Measurements from ENCODE around the gene ARPC5. TPM values are rescaled to one million over a fixed set of nuclear protein-coding genes. Genes with fewer than 3 reads are reported as not detected.
"Not testable (repeated sequence)": the region's sequence is repeated elsewhere in the genome, so short reads cannot be mapped to it uniquely, and the experiment has no call there.

Gene ARPC5
- total RNA-seq, 1 experiment from 2014 or later: 148 TPM

DNA sequence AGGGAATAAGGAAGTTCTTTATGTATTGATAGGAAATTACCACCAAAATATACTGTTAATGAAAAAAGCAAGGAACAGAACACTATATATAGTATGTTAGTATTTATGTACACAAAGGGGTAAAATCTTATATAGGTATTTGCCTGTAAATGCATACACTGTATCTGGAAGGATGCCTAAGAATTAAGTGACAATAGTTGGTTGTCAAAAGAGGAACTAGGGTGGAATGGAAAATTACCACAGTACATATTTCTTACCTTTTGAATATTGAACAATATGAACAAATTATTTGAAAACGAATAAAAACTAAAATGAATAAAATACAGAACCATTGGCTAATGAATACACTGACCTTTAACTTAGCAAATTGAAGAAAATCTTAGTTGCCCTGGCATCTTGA lies 13.6 kb downstream of the ARPC5 start:
- CTCF ChIA-PET: interaction anchor here (1.6 kb wide), 1 partner anchor 33 kb away, joined by 4 read pairs; no protein-coding TSS in a partner anchor
- no peak for DNase-seq
- peaks cover 25% of the 10 kb centered on the region for H3K4me1 Mint-ChIP-seq (ENCODE audit: low read depth, unreplicated experiment)
- H3K9me3 Mint-ChIP-seq (ENCODE audit: low read depth, unreplicated experiment): no peaks in the 10 kb centered on the region
- peaks cover 18% of the 10 kb centered on the region for H3K36me3 Mint-ChIP-seq (ENCODE audit: insufficient read depth, unreplicated experiment)
- TF ChIP-seq, protein P1, sequence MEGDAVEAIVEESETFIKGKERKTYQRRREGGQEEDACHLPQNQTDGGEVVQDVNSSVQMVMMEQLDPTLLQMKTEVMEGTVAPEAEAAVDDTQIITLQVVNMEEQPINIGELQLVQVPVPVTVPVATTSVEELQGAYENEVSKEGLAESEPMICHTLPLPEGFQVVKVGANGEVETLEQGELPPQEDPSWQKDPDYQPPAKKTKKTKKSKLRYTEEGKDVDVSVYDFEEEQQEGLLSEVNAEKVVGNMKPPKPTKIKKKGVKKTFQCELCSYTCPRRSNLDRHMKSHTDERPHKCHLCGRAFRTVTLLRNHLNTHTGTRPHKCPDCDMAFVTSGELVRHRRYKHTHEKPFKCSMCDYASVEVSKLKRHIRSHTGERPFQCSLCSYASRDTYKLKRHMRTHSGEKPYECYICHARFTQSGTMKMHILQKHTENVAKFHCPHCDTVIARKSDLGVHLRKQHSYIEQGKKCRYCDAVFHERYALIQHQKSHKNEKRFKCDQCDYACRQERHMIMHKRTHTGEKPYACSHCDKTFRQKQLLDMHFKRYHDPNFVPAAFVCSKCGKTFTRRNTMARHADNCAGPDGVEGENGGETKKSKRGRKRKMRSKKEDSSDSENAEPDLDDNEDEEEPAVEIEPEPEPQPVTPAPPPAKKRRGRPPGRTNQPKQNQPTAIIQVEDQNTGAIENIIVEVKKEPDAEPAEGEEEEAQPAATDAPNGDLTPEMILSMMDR (IDR thresholded peaks at IDR 0.05; ENCODE audit: unreplicated experiment): no peak
- H3K27me3 Mint-ChIP-seq (ENCODE audit: unreplicated experiment): no peaks in the 10 kb centered on the region
- BruUV-seq (replicated peaks): no TSS peak
- H3K27ac Mint-ChIP-seq (ENCODE audit: unreplicated experiment): no peak overlapping the region
- intact Hi-C loops (cut with micrococcal nuclease; ENCODE audit: unreplicated experiment): loop anchor here (2.0 kb wide), 2 partner anchors 151 to 341 kb away; no protein-coding TSS in a partner anchor
- H3K4me3 Mint-ChIP-seq (ENCODE audit: low read depth, unreplicated experiment): no peak overlapping the region

DNA sequence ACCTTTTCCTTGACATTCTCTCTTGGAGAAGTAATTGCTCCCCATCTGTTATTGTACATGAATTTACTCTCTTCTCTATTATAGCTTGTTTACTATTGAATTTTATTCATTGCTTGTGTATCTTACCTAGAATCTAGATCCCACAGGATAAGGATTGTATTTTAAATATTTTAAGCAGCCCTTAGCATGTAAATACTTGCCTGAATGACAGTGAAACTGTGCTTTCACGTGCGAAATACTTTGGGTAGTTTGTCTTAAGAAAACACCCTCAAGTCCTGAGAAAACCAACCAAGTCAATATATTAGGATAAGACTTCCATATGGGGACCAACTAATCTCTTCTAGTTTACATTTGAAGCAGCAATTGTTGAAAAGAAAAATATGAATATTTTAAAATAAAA lies 15.3 kb downstream of the ARPC5 start:
- intact Hi-C loops (cut with micrococcal nuclease; ENCODE audit: unreplicated experiment): no loop called here
- Mint-ChIP-seq H3K4me1 (ENCODE audit: low read depth, unreplicated experiment) (peaks cover 31% of the 10 kb centered on the region), H3K36me3 (ENCODE audit: insufficient read depth, unreplicated experiment) (peaks cover 18% of the 10 kb centered on the region), H3K9me3 (ENCODE audit: low read depth, unreplicated experiment) (no peaks in the 10 kb centered on the region), H3K27me3 (ENCODE audit: unreplicated experiment) (no peaks in the 10 kb centered on the region), H3K27ac (ENCODE audit: unreplicated experiment) (no peak overlapping the region), H3K4me3 (ENCODE audit: low read depth, unreplicated experiment) (no peak overlapping the region)
- no peak for DNase-seq
- no TSS peak for BruUV-seq (replicated peaks)
- CTCF ChIA-PET: interaction anchor here (1.6 kb wide), 1 partner anchor 32 kb away, joined by 4 read pairs; no protein-coding TSS in a partner anchor
- TF ChIP-seq, protein P1 (IDR thresholded peaks at IDR 0.05; ENCODE audit: unreplicated experiment): no peak

DNA sequence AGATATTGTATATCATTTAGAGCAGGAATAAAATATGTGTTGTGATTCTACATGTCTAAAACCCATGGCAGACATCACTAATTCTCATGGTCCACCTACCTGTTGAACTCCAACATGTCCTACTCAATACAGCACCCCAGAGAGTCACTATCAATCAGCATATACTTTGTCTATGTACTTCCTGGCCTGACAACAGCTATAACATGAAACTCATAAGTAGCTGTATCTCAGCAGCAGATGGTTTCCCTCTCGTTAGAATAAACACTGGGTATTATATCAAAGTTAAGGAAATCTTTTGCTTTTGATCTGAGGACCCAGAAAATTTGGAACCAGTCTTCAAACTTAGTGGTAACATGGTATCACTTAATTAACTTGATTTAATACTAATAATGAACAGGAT lies 15.8 kb downstream of the ARPC5 start:
- H3K27ac Mint-ChIP-seq (ENCODE audit: unreplicated experiment): no peak overlapping the region
- no peaks in the 10 kb centered on the region for H3K9me3 Mint-ChIP-seq (ENCODE audit: low read depth, unreplicated experiment)
- no peak overlapping the region for H3K4me3 Mint-ChIP-seq (ENCODE audit: low read depth, unreplicated experiment)
- DNase-seq: no peak
- intact Hi-C loops (cut with micrococcal nuclease; ENCODE audit: unreplicated experiment): no loop called here
- peaks cover 29% of the 10 kb centered on the region for H3K4me1 Mint-ChIP-seq (ENCODE audit: low read depth, unreplicated experiment)
- TF ChIP-seq, protein P1 (IDR thresholded peaks at IDR 0.05; ENCODE audit: unreplicated experiment): no peak
- CTCF ChIA-PET: no interaction called here
- H3K27me3 Mint-ChIP-seq (ENCODE audit: unreplicated experiment): no peaks in the 10 kb centered on the region
- BruUV-seq (replicated peaks): no TSS peak
- peaks cover 14% of the 10 kb centered on the region for H3K36me3 Mint-ChIP-seq (ENCODE audit: insufficient read depth, unreplicated experiment)

DNA sequence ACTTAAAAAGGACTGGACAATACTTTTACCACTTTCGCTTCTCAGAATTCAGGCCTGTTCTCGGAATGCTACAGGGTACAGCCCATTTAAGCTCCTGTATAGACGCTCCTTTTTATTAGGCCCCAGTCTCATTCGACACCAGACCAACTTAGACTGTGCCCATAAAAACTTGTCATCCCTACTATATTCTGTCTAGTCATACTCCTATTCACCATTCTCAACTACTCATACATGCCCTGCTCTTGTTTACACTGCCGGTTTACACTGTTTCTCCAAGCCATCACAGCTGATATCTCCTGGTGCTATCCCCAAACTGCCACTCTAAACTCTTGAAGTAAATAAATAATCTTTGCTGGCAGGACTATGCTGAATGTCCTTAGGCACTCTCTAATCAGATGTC lies 17.4 kb downstream of the ARPC5 start:
- BruUV-seq (replicated peaks); H3K9me3 Mint-ChIP-seq (ENCODE audit: low read depth, unreplicated experiment); DNase-seq; CTCF ChIA-PET; H3K4me3 Mint-ChIP-seq (ENCODE audit: low read depth, unreplicated experiment); H3K27me3 Mint-ChIP-seq (ENCODE audit: unreplicated experiment); intact Hi-C loops (cut with micrococcal nuclease; ENCODE audit: unreplicated experiment); H3K36me3 Mint-ChIP-seq (ENCODE audit: insufficient read depth, unreplicated experiment); H3K27ac Mint-ChIP-seq (ENCODE audit: unreplicated experiment): not testable (repeated sequence)
- H3K4me1 Mint-ChIP-seq (ENCODE audit: low read depth, unreplicated experiment): peaks cover 26% of the 10 kb centered on the region

DNA sequence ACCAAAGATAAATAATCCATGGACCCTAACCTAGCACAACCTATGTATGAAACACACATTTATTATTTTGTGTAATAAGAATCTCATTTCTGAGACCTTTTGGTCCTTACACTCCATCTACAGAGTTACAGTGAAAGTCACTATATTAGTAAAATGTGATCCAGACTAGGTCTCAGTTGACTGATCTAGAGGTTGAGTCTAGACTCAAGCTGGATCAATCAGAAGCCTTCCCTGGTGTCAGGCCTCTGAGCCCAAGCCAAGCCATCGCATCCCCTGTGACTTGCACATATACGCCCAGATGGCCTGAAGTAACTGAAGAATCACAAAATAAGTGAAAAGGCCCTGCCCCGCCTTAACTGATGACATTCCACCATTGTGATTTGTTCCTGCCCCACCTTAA lies 22.6 kb downstream of the ARPC5 start:
- H3K4me1 Mint-ChIP-seq (ENCODE audit: low read depth, unreplicated experiment): peaks cover 40% of the 10 kb centered on the region
- H3K27me3 Mint-ChIP-seq (ENCODE audit: unreplicated experiment); CTCF ChIA-PET; H3K4me3 Mint-ChIP-seq (ENCODE audit: low read depth, unreplicated experiment); BruUV-seq (replicated peaks); H3K9me3 Mint-ChIP-seq (ENCODE audit: low read depth, unreplicated experiment); intact Hi-C loops (cut with micrococcal nuclease; ENCODE audit: unreplicated experiment); H3K36me3 Mint-ChIP-seq (ENCODE audit: insufficient read depth, unreplicated experiment); DNase-seq; H3K27ac Mint-ChIP-seq (ENCODE audit: unreplicated experiment): not testable (repeated sequence)
